Keratinocyte (primary cell): ENCODE results near the gene NUBP2. TPM values are rescaled to one million over a fixed set of nuclear protein-coding genes. Genes with fewer than 3 reads are reported as not detected.

Experiments used
- DNase-seq: peaks from one replicate; pipeline ENCODE4 v3.0.0-alpha.2; 2011; ENCODE audit warnings: low read depth, missing footprints, low spot score
- FAIRE-seq: peaks from 2 replicates; lab custom pipeline; 2011; peaks lifted over from hg19 to GRCh38; lab: Jason Lieb, UNC
- H2AFZ ChIP-seq: 2 replicates; pipeline ENCODE4 v1.6.0; 2012; ENCODE audit warnings: low read length, control low read depth, inconsistent platforms; ENCODE audit not compliant: control insufficient read depth
- H3K27ac ChIP-seq: 2 replicates; pipeline ENCODE4 v1.5.1; 2011; ENCODE audit warnings: low read length; ENCODE audit not compliant: control insufficient read depth, insufficient read depth
- H3K27me3 ChIP-seq: 3 replicates; pipeline ENCODE4 v1.6.0; 2011; ENCODE audit warnings: low read length; ENCODE audit not compliant: control insufficient read depth, insufficient read depth; ENCODE audit errors: extremely low read depth
- H3K36me3 ChIP-seq, 2 experiments: 2 replicates in 1 of 2; 3 replicates in 1 of 2; pipeline ENCODE4 v1.5.1; 2011; ENCODE audit warnings: low read length in 2 of 2, mild to moderate bottlenecking in 1 of 2; ENCODE audit not compliant: control insufficient read depth in 2 of 2, insufficient read depth in 2 of 2; ENCODE audit errors: extremely low read depth in 1 of 2
- H3K4me1 ChIP-seq: 3 replicates; pipeline ENCODE4 v1.5.1; 2011; ENCODE audit warnings: low read length; ENCODE audit not compliant: control insufficient read depth, insufficient read depth; ENCODE audit errors: extremely low read depth
- H3K4me2 ChIP-seq: 3 replicates; pipeline ENCODE4 v1.6.0; 2011; ENCODE audit warnings: low read depth, low read length; ENCODE audit not compliant: control insufficient read depth, insufficient read depth; ENCODE audit errors: extremely low read depth
- H3K4me3 ChIP-seq, 3 experiments: fragments of 200-600 bp in 1 of 3; sonication (generic) in 1 of 3; 2 replicates in 2 of 3; 3 replicates in 1 of 3; pipeline ENCODE4 v1.5.1; 2011 to 2016; ENCODE audit warnings: low read length in 3 of 3, mild to moderate bottlenecking in 3 of 3, control low read depth in 2 of 3, inconsistent platforms in 1 of 3, low read depth in 1 of 3, mixed read lengths in 1 of 3, mixed run types in 1 of 3, moderate library complexity in 1 of 3; ENCODE audit not compliant: control insufficient read depth in 2 of 3, insufficient read depth in 2 of 3; ENCODE audit errors: extremely low read depth in 1 of 3
- H3K79me2 ChIP-seq: 2 replicates; pipeline ENCODE4 v1.6.0; 2012; ENCODE audit warnings: low read length; ENCODE audit not compliant: control insufficient read depth, insufficient read depth
- H3K9ac ChIP-seq: 3 replicates; pipeline ENCODE4 v1.6.0; 2011; ENCODE audit warnings: low read length; ENCODE audit not compliant: control insufficient read depth, insufficient read depth; ENCODE audit errors: extremely low read depth
- H3K9me1 ChIP-seq: 3 replicates; pipeline ENCODE4 v1.6.0; 2011; ENCODE audit warnings: low read length; ENCODE audit not compliant: control insufficient read depth, insufficient read depth; ENCODE audit errors: extremely low read depth
- H3K9me3 ChIP-seq: 2 replicates; pipeline ENCODE4 v1.5.1; 2012; ENCODE audit warnings: low read depth, low read length; ENCODE audit not compliant: control insufficient read depth
- H4K20me1 ChIP-seq: 3 replicates; pipeline ENCODE4 v1.6.0; 2011; ENCODE audit warnings: low read length; ENCODE audit not compliant: control insufficient read depth, insufficient read depth; ENCODE audit errors: extremely low read depth
- CTCF ChIP-seq, 3 experiments: IDR thresholded peaks in 1 of 3; conservative IDR thresholded peaks in 1 of 3; optimal IDR thresholded peaks in 1 of 3; 2 replicates in 2 of 3; 3 replicates in 1 of 3; pipeline versions ENCODE3 to v1.5.1; 2011; ENCODE audit warnings: low read length in 3 of 3, mild to moderate bottlenecking in 3 of 3, moderate library complexity in 2 of 3, control low read depth in 1 of 3, inconsistent platforms in 1 of 3; ENCODE audit not compliant: insufficient read depth in 2 of 3; ENCODE audit errors: extremely low read depth in 1 of 3
- EZH2 ChIP-seq: IDR thresholded peaks from one replicate; pipeline ENCODE4 v1.6.1; 2012; ENCODE audit warnings: inconsistent platforms, mild to moderate bottlenecking, low read length, moderate library complexity
- dilution Hi-C: fragments of 300-500 bp; cut with MboI; formaldehyde crosslinking; loops from one replicate; pipeline ENCODE4 v1.7.0; 2020; ENCODE audit warnings: low sequenced_read_pairs; ENCODE audit not compliant: extremely low pct_ligation_motif_present
- polyA plus RNA-seq, 5 experiments: library from polyadenylated mRNA; depleted of rRNA in 3 of 5; stranded (reverse) in 3 of 5; stranded (forward) in 1 of 5; unstranded in 1 of 5; fragments of >200 nt; gene quantifications; 1 replicate in 1 of 5; 2 replicates in 3 of 5; 3 replicates in 1 of 5; pipeline versions ENCODE4 v1.2.1 to v1.2.3, GENCODE V29; 2011 to 2012; ENCODE audit warnings: missing spikeins in 2 of 5, low read depth in 1 of 5, low replicate concordance in 1 of 5

Gene NUBP2
- polyA plus RNA-seq, 1 donor (not counting 4 experiments of a cell fraction or from before 2014, with no cell fraction given): 24.4 TPM

- FAIRE-seq: no peak
- no peak overlapping the region for H3K9ac ChIP-seq
- peaks cover 31% of the 10 kb centered on the region for H3K4me1 ChIP-seq
- no peak overlapping the region for H3K4me3 ChIP-seq
- no peak overlapping the region for H3K27ac ChIP-seq
- H3K9me1 ChIP-seq: peaks cover 4% of the 10 kb centered on the region
- no peak overlapping the region for H2AFZ ChIP-seq
- H3K4me2 ChIP-seq: no peak overlapping the region
- H4K20me1 ChIP-seq: peaks cover 3% of the 10 kb centered on the region
- no peaks in the 10 kb centered on the region for H3K9me3 ChIP-seq
- H3K27me3 ChIP-seq: no peaks in the 10 kb centered on the region
- H3K36me3 ChIP-seq: peaks cover 2 to 11% of the 10 kb centered on the region in 2 experiments
- DNase-seq: no peak
- no peak for TF ChIP-seq EZH2
- no peak for TF ChIP-seq CTCF (optimal IDR thresholded peaks at IDR 0.05 in 1 of 3, IDR thresholded peaks at IDR 0.05 in 1 of 3, conservative IDR thresholded peaks at IDR 0.05 in 1 of 3; ENCODE audit: extremely low read depth in 1 of 3, insufficient read depth in 2 of 3, low read length in 3 of 3)
- peaks cover 44% of the 10 kb centered on the region for H3K79me2 ChIP-seq
- dilution Hi-C loops: no loop called here
Measured at GRCh38 chr16:1784977-1785845, 2.5 kb downstream of the NUBP2 start.

DNA sequence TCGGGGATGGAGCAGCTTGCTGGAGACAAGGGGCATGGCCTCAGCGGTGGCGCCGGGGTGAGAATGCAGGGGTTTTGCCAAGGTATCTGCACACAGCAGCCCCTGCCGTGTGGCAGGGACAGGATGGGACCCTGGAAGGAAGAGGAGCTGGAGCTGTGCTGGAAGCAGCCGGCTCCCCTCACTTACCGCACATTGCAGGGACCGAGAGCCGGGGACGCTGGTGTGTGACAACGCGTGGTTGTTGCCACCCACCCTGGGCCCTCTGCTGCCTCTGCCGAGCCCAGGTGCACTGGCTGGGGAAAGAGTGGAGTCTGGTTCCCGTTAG lies 3.0 kb downstream of the NUBP2 start:
- Histone ChIP-seq H3K4me3 (no peak overlapping the region), H3K9me1 (peaks cover 4% of the 10 kb centered on the region), H2AFZ (no peak overlapping the region), H3K79me2 (peaks cover 44% of the 10 kb centered on the region), H3K27me3 (no peaks in the 10 kb centered on the region), H3K9ac (no peak overlapping the region), H3K4me2 (no peak overlapping the region), H3K27ac (no peak overlapping the region), H4K20me1 (peaks cover 3% of the 10 kb centered on the region), H3K9me3 (no peaks in the 10 kb centered on the region), H3K4me1 (peaks cover 30% of the 10 kb centered on the region), H3K36me3 (peaks cover 2 to 11% of the 10 kb centered on the region in 2 experiments)
- dilution Hi-C loops: no loop called here
- DNase-seq (no peak), FAIRE-seq (no peak)
- TF ChIP-seq CTCF (optimal IDR thresholded peaks at IDR 0.05 in 1 of 3, IDR thresholded peaks at IDR 0.05 in 1 of 3, conservative IDR thresholded peaks at IDR 0.05 in 1 of 3; ENCODE audit: extremely low read depth in 1 of 3, insufficient read depth in 2 of 3, low read length in 3 of 3) (no peak), EZH2 (no peak)
